NCI-H187 (cell line): ENCODE data around the gene RIPK1.

ENCODE experiments used
- DNase-seq, 2 experiments: peaks; one replicate each; lab custom pipeline; 2025; lab: John Stamatoyannopoulos, UW

RIPK1 gene

GRCh38 chr6:3163248-3163594, 94.9 kb downstream of the RIPK1 start:
- DNase-seq, result no peak

GRCh38 chr6:3164388-3164787, 96.1 kb downstream of the RIPK1 start:
- no peak for DNase-seq
